ENCODE results near the gene DCC. TPM values are rescaled to one million over a fixed set of nuclear protein-coding genes. Genes with fewer than 3 reads are reported as not detected.

DCC gene
- total and polyA plus RNA-seq, 9 of the 15 experiments (the other 6 are each of a cell fraction or from before 2014, with no cell fraction given), result not detected

- TF ChIP-seq CUX1 (CRISPR knock-in tag; IDR thresholded peaks at IDR 0.05) (no peak), TOE1 (IDR thresholded peaks at IDR 0.05; ENCODE audit: borderline replicate concordance) (no peak), TOE1 (CRISPR knock-in tag; IDR thresholded peaks at IDR 0.05; ENCODE audit: borderline replicate concordance, low read depth) (no peak), PML (IDR thresholded peaks at IDR 0.05; ENCODE audit: low read length) (no peak)
These were observed 2.5 kb downstream of the DCC start (continued) for GRCh38 chr18:52342456-52342855.

- Histone ChIP-seq H3K4me3 (no peak overlapping the region), H3K79me2 (ENCODE audit: control insufficient read depth, insufficient read depth, low read length) (no peaks in the 10 kb centered on the region), H3K36me3 (ENCODE audit: control insufficient read depth, insufficient read depth, low read length) (no peaks in the 10 kb centered on the region), H3K9ac (ENCODE audit: insufficient read depth in 1 of 2, low read depth in 2 of 2, low read length in 2 of 2) (no peak overlapping the region), H3K4me1 (replicated peaks in 1 of 2; ENCODE audit: control insufficient read depth in 2 of 2, insufficient read depth in 2 of 2, low read length in 2 of 2) (no peaks in the 10 kb centered on the region), H3K27ac (ENCODE audit: extremely low read depth, low read depth, low read length) (no peak overlapping the region), H2AFZ (ENCODE audit: low read depth, low read length) (no peak overlapping the region), H3K9me1 (ENCODE audit: control insufficient read depth, insufficient read depth, low read length) (no peaks in the 10 kb centered on the region), H3K9me3 (replicated peaks; ENCODE audit: control insufficient read depth, insufficient read depth, low read depth, low read length) (no peaks in the 10 kb centered on the region), H3K4me2 (ENCODE audit: insufficient read depth, low read length) (no peak overlapping the region), H4K20me1 (replicated peaks; ENCODE audit: control insufficient read depth, insufficient read depth, low read length) (no peaks in the 10 kb centered on the region), H3K27me3 (ENCODE audit: control insufficient read depth in 2 of 2, insufficient read depth in 2 of 2, low read length in 2 of 2) (no peaks in the 10 kb centered on the region)
- in situ Hi-C loops (cut with MboI) (no loop called here), intact Hi-C loops (cut with micrococcal nuclease) (no loop called here)
- BruUV-seq (replicated peaks), result no TSS peak
- FAIRE-seq, result no peak
- CTCF ChIA-PET (ENCODE audit: low intra/inter-chr PET ratio), result no interaction called here
- DNase-seq (ENCODE audit: extremely low read depth in 1 of 4, low spot score in 3 of 4), result no peak
- POLR2A ChIA-PET, result no interaction called here
- ATAC-seq, result no peak
- WGBS (ENCODE audit: insufficient coverage, low coverage, missing lambda C conversion rate), result 0% methylated on average over 2 of the region's 2 CpGs
- no peak for TF ChIP-seq TRIM24 (IDR thresholded peaks at IDR 0.05)
- TF ChIP-seq SETDB1 (IDR thresholded peaks at IDR 0.05; ENCODE audit: low read length), result no peak
- TF ChIP-seq ETV5 (CRISPR knock-in tag; IDR thresholded peaks at IDR 0.05; ENCODE audit: low read depth), result no peak
- TF ChIP-seq CBX1 (IDR thresholded peaks at IDR 0.05; ENCODE audit: low read depth), result no peak
- no peak for TF ChIP-seq THRA (IDR thresholded peaks at IDR 0.05)
- no peak for TF ChIP-seq ZZZ3 (IDR thresholded peaks at IDR 0.05)
- TF ChIP-seq KAT2B (IDR thresholded peaks at IDR 0.05; ENCODE audit: low read depth, low read length), result no peak
- TF ChIP-seq NCOA2 (IDR thresholded peaks at IDR 0.05; ENCODE audit: partially characterized antibody in 2 of 2), result no peak
- TF ChIP-seq CBX2 (IDR thresholded peaks at IDR 0.05; ENCODE audit: insufficient read depth, low read length, poor library complexity, severe bottlenecking), result no peak
- TF ChIP-seq ZNF133 (CRISPR knock-in tag; IDR thresholded peaks at IDR 0.05), result no peak
- TF ChIP-seq ZKSCAN3 (CRISPR knock-in tag; IDR thresholded peaks at IDR 0.05), result no peak
These were observed 3.1 kb downstream of the DCC start for GRCh38 chr18:52343138-52343537.

Data from K562 (cell line).